HG03139 (cell line): Measurements from ENCODE around the gene CHRNB1.
A peak's percentile ranks its signal among the peaks of the same experiment; 100 is the strongest.

Source experiments
- ATAC-seq: cut with Tn5 transposase; IDR thresholded peaks from one replicate; pipeline ENCODE4 v1.9.1; 2021; ENCODE audit not compliant: unreplicated experiment

CHRNB1 gene

GRCh38 chr17:7483255-7484066 lies 38.6 kb downstream of the CHRNB1 start:
- peak; percentile 36 for ATAC-seq

DNA sequence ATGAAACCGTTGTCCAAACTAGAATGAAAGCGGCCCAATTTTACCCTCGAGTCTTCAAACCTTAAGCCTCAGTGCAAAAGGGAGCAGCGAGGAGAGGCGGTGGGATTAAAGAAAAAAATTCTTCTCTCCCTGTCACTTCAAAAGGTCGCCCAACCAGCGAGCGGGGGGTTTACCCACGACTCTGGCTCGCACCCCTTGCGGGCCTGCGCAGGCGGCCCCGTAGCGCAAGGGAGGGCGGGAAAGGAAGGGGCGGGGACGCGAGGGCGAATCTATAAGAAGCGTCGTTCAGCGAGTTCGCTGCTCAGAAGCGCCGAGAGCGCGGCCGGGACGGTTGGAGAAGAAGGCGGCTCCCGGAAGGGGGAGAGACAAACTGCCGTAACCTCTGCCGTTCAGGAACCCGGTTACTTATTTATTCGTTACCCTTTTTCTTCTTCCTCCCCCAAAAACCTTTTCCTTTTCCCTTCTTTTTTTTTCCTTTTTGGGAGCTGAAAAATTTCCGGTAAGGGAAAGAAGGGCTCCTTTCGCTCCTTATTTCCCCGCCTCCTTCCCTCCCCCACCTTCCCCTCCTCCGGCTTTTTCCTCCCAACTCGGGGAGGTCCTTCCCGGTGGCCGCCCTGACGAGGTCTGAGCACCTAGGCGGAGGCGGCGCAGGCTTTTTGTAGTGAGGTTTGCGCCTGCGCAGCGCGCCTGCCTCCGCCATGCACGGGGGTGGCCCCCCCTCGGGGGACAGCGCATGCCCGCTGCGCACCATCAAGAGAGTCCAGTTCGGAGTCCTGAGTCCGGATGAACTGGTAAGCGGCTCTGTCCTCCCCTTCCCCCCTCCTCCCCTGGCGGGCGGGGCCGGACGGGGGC lies 39.4 kb downstream of the CHRNB1 start, which contains the start of gene POLR2A:
Gene POLR2A, plus strand, starts transcription at position 300 of the 852 bp plus-strand sequence.
- peak; percentile 50 for ATAC-seq

DNA sequence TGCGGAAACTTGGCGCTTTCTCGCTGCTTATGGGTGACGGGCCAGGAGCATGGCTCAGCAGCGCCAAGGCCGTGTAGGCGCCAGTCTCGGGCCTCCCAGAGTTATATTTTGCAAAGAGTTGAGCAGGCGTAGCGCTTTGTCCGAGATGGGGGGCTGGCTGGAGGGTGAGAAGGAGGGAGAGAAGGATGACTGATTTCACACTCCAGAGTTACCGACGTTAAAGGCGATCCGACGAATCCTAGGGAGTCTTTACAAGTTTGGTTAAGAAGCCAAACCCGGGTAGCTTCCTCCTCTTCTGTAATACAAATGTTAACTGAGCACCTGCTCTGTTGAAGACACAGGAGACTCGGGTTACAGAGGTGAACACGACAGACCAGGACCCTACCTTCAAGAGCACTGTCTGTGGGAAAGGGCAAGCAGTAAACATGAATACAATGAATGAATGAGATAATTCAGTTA lies 40.1 kb downstream of the CHRNB1 start:
- no peak for ATAC-seq

DNA sequence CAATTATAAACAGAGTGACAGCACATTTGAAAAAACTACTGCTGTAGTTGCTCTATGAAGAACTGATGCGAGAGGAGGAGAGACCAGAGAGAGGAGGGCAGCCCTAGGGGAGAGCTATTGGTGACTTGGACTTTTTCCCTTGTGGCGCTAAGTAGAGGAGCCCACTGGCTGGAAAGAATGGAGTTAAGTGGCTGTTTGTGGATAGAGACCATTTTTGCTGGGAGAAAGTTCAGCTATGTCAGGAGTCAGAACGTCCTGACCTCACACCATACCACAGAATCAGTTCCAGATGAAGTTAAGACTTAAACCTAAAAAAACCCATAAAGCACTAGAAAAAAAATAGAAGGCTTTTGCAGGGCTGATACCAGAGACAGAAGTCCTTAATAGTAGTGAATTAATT lies 41.3 kb downstream of the CHRNB1 start:
- ATAC-seq: no peak

GRCh38 chr17:7490144-7490543 lies 45.3 kb downstream of the CHRNB1 start:
- ATAC-seq: no peak

DNA sequence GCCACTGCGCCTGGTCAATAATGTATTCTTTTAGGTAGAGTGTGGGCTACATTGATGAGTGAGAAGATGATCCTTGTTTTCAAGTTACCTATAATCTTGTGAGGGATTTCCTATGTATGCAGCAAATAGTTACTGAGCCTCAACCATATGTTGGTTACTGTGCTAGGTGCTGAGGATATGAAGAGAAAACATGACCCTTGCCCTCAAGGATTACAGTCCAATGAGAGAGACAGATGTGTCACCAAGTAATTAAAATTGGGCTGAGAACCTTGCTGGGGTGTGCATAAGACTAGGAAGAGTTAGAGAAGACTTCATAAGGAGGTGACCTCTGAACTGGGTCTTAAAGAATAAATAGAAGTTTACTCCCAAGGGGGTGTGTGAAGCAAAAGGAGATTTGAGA lies 46.7 kb downstream of the CHRNB1 start:
- ATAC-seq: no peak

DNA sequence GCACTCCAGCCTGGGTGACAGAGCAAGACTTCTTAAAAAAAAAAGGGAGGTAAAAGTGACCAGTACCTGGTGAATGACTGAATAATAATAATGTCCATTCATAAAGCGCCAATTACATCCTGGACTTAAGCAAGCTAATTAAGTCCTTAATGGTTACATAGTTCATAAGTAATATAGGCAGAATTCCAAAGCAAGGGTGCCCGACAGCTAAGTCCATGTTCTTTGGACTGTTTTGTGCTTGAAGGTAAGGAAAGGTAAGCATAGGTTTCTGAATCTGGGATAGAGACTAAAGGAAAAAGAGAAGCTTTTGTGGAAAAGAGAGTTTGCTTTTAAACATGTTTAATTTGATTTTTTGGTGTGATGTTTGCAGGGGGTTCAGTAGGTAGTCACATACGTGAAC lies 49.1 kb downstream of the CHRNB1 start:
- no peak for ATAC-seq

GRCh38 chr17:7495906-7496434 lies 51.1 kb downstream of the CHRNB1 start:
- no peak for ATAC-seq

- no peak for ATAC-seq
Measured at GRCh38 chr17:7496470-7497183, 51.8 kb downstream of the CHRNB1 start.

DNA sequence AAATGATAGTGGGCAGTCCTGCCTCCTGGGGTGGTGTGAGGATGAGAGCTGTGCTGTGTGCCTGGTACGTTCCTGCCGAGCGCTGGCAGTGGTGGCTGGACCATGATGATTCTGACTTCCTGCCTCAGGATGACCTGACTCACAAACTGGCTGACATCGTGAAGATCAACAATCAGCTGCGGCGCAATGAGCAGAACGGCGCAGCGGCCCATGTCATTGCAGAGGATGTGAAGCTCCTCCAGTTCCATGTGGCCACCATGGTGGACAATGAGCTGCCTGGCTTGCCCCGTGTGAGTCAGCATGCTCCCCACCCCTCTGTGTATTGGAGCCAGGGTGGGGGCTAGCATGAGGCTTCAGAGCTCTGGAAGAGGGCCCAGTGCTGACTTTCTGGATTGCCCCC lies 52.4 kb downstream of the CHRNB1 start:
- ATAC-seq: no peak

DNA sequence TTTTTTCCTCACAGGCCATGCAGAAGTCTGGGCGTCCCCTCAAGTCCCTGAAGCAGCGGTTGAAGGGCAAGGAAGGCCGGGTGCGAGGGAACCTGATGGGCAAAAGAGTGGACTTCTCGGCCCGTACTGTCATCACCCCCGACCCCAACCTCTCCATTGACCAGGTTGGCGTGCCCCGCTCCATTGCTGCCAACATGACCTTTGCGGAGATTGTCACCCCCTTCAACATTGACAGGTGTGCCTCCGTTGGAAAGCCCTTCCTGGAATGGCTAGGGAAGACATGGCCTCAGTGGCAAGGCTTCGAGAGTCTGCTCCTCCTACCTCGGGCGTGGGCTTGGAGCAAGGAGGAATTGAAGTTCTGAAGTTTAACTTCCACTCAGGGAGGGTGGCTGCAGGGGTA lies 52.8 kb downstream of the CHRNB1 start:
- ATAC-seq: no peak

DNA sequence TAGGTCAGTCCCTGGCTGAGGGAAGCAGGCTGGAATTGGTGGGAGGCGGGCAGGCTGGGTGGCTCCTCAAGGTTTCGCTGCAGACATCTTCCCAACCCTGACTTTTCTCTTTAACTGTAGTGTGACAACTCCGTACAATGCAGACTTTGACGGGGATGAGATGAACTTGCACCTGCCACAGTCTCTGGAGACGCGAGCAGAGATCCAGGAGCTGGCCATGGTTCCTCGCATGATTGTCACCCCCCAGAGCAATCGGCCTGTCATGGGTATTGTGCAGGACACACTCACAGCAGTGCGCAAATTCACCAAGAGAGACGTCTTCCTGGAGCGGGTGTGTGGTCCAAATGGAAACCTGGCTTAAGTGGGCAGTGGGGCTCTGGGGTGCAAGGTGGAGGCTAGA lies 54.3 kb downstream of the CHRNB1 start:
- ATAC-seq: no peak

DNA sequence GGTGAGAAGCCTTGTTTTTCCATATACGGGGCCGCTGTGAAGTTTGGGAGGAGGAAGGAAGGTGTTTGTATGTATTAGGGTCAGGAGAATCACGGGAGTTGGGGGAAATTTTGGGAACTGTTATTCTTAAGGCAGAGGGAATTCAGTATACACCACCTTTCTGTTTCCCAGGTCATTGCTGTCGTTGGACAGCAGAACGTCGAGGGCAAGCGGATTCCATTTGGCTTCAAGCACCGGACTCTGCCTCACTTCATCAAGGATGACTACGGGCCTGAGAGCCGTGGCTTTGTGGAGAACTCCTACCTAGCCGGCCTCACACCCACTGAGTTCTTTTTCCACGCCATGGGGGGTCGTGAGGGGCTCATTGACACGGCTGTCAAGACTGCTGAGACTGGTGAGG lies 56.9 kb downstream of the CHRNB1 start:
- ATAC-seq: no peak

GRCh38 chr17:7502171-7502847 lies 57.4 kb downstream of the CHRNB1 start:
- ATAC-seq: no peak

- ATAC-seq: no peak
Measured at GRCh38 chr17:7502987-7503386, 58.1 kb downstream of the CHRNB1 start.

DNA sequence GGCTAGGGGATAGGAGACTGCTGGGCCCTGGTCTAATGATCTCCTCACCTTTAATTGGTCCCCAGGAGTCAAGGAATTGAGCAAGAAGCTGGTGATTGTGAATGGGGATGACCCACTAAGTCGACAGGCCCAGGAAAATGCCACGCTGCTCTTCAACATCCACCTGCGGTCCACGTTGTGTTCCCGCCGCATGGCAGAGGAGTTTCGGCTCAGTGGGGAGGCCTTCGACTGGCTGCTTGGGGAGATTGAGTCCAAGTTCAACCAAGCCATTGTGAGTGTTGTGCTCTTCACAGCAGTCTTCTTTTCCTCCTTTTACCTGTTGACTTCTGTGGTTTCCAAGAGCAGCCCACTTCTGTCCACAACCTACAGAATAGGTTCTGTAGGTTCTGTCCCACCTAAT lies 58.7 kb downstream of the CHRNB1 start:
- ATAC-seq: no peak
